OCI-LY7 (cell line): ENCODE results near the gene GNG12.

Source experiments
- CTCF ChIP-seq: fragments of 200-600 bp; sonication (generic); conservative IDR thresholded peaks from 2 replicates; pipeline ENCODE4 v1.5.1; 2014; ENCODE audit warnings: mild to moderate bottlenecking, antibody characterized with exemption, low read length, moderate library complexity, mixed read lengths
- EZH2phosphoT487 ChIP-seq: fragments of 200-600 bp; sonication (generic); IDR thresholded peaks from 2 replicates; pipeline ENCODE4 v1.6.1; 2018; ENCODE audit warnings: low read depth, borderline replicate concordance, mild to moderate bottlenecking, mixed run types, antibody characterized with exemption, low read length, moderate library complexity, mixed read lengths

- TF ChIP-seq CTCF (no peak), EZH2phosphoT487 (no peak)
These were observed 36.0 kb upstream of the GNG12 start for GRCh38 chr1:67869233-67869632.
